Esophagus (tissue), 2 donors: ENCODE measurements around the gene ARPC5. TPM values are rescaled to one million over a fixed set of nuclear protein-coding genes. Genes with fewer than 3 reads are reported as not detected.

ENCODE experiments used
- H3K27ac ChIP-seq, 2 donors: one replicate each; pipeline ENCODE4 v1.5.1; 2013; ENCODE audit warnings: low read depth in 2 of 2, mild to moderate bottlenecking in 2 of 2, inconsistent platforms in 1 of 2, low read length in 1 of 2, moderate library complexity in 1 of 2
- H3K27me3 ChIP-seq, 2 donors: one replicate each; pipeline ENCODE4 v1.6.1; 2013; ENCODE audit warnings: low read length in 2 of 2, control low read depth in 1 of 2, mild to moderate bottlenecking in 1 of 2; ENCODE audit not compliant: insufficient read depth in 2 of 2, control insufficient read depth in 1 of 2
- H3K36me3 ChIP-seq, 2 donors: one replicate each; pipeline ENCODE4 v1.6.1; 2013; ENCODE audit warnings: low read length in 1 of 2; ENCODE audit not compliant: control insufficient read depth in 2 of 2, insufficient read depth in 2 of 2
- H3K4me1 ChIP-seq, 2 donors: one replicate each; pipeline ENCODE4 v1.6.1; 2013; ENCODE audit warnings: low read length in 1 of 2; ENCODE audit not compliant: control insufficient read depth in 2 of 2, insufficient read depth in 2 of 2
- H3K4me3 ChIP-seq, 2 donors: one replicate each; pipeline ENCODE4 v1.5.1; 2013; ENCODE audit warnings: low read length in 2 of 2, mild to moderate bottlenecking in 2 of 2, low read depth in 1 of 2, moderate library complexity in 1 of 2
- H3K9me3 ChIP-seq, 2 donors: one replicate each; pipeline ENCODE4 v1.6.1; 2013; ENCODE audit warnings: mild to moderate bottlenecking in 2 of 2, low read depth in 1 of 2, low read length in 1 of 2, moderate library complexity in 1 of 2; ENCODE audit not compliant: control insufficient read depth in 2 of 2, insufficient read depth in 1 of 2
- WGBS, 2 donors: extraction: QIAGEN DNeasy Blood & Tissue Kit; methylation state at CpG; one replicate each; pipeline ENCODE4 v1.1.7; 2013; 5-methylcytosine and 5-hydroxymethylcytosine counted together
- polyA plus RNA-seq, 2 donors: library from polyadenylated mRNA; stranded (reverse); fragments of 200-250 nt; gene quantifications; one replicate each; pipeline ENCODE4 v1.2.3, GENCODE V29; 2013
- donor health status: healthy with polysubstance abuse.
- donor health status: Bipolar disorder and iron deficiency.

The ARPC5 gene
- polyA plus RNA-seq, 2 donors: 77.7 to 90.3 TPM

DNA sequence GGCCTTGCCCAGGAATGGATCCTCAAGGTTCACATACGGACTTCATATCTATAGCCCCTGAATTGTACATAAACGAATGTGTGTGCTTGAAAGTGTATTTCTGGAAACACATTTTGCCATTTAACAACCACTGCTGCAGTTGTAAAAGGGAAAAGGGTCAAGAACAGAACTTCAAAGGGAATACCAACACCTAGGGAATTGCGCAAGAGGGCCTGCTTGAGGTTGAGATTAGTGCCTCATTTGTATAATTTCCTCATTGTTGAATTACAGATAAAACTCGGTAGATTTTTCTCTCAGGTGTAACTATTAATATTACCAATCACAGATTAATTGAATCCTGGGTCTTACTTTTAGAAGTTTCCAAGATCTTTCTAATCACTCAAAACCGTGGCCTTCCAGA, 51.4 kb downstream of the ARPC5 start:
- Histone ChIP-seq H3K27me3 (no peaks in the 10 kb centered on the region), H3K27ac (no peak overlapping the region), H3K9me3 (no peaks in the 10 kb centered on the region), H3K36me3 (no peaks in the 10 kb centered on the region), H3K4me1 (peaks cover 3 to 4% of the 10 kb centered on the region in 2 donors), H3K4me3 (no peak overlapping the region)
- 68 to 70% methylated on average over 5 of the region's 5 CpGs for WGBS, 2 donors

DNA sequence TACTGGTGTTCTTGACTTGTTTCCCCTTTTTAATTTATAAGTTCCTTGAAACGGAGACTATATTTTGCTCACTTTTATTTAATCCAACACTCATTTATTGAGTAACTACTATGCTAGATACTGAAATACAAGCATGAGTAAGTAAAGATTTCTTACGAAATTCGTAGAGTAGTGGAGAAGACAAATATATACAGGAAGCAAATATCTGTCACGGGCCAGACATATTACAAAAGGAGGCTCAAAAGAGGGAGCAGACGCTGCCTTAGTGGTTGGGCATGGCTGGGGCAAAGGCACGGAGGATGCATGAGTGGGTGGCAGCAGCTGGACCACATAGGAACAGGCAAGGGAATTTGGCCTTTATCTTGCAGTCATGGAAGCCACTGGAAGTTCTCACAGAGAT, 52.1 kb downstream of the ARPC5 start:
- no peak overlapping the region for H3K4me3 ChIP-seq
- no peaks in the 10 kb centered on the region for H3K36me3 ChIP-seq
- H3K9me3 ChIP-seq: no peaks in the 10 kb centered on the region
- H3K27me3 ChIP-seq: no peaks in the 10 kb centered on the region
- no peak overlapping the region for H3K27ac ChIP-seq
- WGBS, 2 donors: 78 to 81% methylated on average over 6 of the region's 6 CpGs
- no peaks in the 10 kb centered on the region for H3K4me1 ChIP-seq

DNA sequence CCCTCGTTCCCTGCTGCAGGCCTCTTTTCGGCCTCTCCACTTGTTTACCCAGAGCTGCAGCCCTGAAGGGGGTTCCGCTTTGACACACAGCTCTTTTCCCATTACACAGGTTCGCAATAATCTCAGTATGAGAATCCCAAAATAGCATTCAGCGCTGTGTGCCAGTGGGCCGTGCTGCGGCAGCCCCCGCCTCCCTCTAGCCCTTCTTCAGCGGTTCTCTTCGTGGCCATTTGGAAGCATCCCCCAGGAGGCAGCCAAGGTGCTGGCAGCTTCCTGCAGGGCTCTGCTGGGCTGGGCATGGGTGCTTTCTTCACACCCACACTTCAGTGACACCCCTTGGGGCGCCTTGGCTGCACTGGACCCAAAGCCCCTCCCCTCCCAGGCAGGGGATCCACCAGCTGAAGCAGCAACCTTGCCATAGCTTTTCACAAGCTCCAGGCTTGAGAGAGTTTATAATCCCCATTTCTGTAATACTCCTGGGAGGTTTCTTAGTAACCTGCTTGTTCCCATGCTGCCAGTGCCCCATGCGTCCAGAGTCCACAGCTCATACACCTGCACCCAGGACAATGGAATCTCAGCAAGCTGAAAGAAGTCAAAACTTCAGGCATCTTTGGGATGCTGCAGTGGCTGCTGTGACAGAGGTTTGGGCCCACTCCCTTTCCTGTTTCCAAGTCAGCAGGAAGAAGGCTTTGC, 53.4 kb downstream of the ARPC5 start:
- Histone ChIP-seq H3K4me1 (no peaks in the 10 kb centered on the region), H3K9me3 (no peaks in the 10 kb centered on the region), H3K36me3 (no peaks in the 10 kb centered on the region), H3K27ac (no peak overlapping the region), H3K27me3 (no peaks in the 10 kb centered on the region), H3K4me3 (no peak overlapping the region)
- WGBS, 2 donors: 81 to 87% methylated on average over 12 of the region's 12 CpGs

DNA sequence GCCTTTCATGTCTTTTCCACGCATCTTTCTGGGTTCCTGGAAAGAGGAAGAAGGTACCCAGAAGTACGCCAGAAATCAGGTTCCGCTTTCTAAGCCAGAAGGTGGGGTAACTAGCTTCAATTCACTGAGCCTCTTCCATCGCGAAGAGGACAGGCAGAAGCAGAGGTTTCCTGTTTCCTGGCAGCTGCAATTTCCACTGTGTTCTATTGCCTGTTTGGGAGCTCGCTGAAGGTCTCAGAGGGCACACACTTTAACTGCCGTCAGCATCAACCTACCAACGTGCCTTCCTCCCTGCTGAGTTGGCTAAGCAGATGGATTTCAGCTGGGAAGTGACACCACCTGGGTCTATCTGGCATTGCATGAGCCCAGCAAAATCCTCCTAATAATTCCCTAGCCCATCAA, 55.3 kb downstream of the ARPC5 start:
- H3K4me3 ChIP-seq: no peak overlapping the region
- H3K36me3 ChIP-seq: no peaks in the 10 kb centered on the region
- H3K4me1 ChIP-seq: peaks cover 0 to 2% of the 10 kb centered on the region in 2 donors
- H3K27me3 ChIP-seq: no peaks in the 10 kb centered on the region
- H3K27ac ChIP-seq: no peak overlapping the region
- WGBS, 2 donors: 48 to 59% methylated on average over 8 of the region's 8 CpGs
- no peaks in the 10 kb centered on the region for H3K9me3 ChIP-seq

DNA sequence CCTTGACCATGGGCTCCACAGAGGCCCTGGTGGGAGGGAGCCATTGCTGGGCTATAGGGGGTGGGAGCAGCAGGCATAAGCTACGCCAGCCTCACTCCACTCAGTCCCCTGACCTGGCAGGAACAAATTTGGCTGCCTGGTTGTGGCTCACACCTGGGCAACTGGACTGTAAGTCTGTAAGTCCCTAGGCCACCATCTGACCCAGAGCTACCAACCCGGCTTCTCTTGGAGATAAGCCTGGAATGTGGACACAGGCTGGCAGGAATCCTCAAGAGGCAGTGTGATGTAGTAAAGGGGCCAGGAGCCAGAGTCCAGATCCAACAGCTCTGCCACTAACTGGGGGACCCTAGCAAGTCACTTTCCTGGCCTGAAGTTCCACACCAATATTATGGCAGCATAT, 56.7 kb downstream of the ARPC5 start:
- Histone ChIP-seq H3K27me3 (no peaks in the 10 kb centered on the region), H3K4me1 (peaks cover 0 to 2% of the 10 kb centered on the region in 2 donors), H3K27ac (no peak overlapping the region), H3K36me3 (no peaks in the 10 kb centered on the region), H3K9me3 (no peaks in the 10 kb centered on the region), H3K4me3 (no peak overlapping the region)
- WGBS, 2 donors: 76 to 91% methylated on average over 2 of the region's 2 CpGs

DNA sequence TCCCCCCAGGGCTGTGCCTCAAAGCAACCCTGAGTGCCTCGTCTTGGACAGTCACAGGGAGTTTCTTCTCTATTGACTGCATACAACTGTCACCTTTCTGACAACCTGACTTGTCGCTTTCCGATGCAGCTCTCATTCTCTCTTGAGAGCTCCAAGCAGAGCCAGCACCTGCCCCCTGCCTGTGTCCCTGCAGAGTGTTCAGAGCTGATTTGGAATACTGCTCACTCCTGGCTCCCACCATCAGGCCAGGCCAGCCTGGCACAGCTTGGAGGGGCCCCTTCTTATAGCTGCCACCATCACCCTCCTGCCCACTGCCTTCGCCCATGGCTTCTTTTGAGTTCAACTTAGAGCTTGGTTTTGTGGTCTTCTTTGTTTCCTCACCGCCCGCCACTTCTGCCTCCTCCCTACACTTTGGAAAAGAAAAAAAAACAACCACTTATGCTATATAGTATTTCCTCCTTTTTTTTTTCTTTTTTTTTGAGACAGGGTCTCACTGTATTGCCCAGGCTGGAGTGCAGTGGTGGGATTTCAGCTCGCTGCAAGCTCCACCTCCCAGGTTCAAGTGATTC, 57.6 kb downstream of the ARPC5 start:
- Histone ChIP-seq H3K36me3 (peaks cover 0 to 2% of the 10 kb centered on the region in 2 donors), H3K27me3 (no peaks in the 10 kb centered on the region), H3K9me3 (no peaks in the 10 kb centered on the region), H3K4me3 (no peak overlapping the region), H3K27ac (no peak overlapping the region), H3K4me1 (peaks cover 0 to 2% of the 10 kb centered on the region in 2 donors)
- 78 to 89% methylated on average over 7 of the region's 7 CpGs for WGBS, 2 donors

DNA sequence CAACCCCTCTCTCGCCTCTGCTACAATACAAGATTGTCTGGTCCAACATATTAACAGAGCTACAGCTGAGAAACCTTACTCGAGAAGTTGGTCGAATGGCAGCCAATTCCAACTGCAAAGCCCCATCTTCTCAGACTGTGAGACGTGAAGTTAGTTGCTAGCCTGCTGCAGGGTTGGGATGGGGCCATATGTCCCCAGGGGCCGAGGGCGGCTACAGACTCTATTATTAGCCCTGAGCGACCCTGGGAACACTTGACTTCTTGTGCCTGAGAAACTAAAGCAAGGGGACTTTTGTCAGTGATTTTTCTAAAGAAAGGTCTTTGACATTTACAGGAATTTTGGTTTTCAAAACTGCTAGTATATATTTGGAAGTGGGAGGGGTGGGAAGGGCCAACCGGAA, 59.0 kb downstream of the ARPC5 start:
- 74 to 75% methylated on average over 8 of the region's 8 CpGs for WGBS, 2 donors
- H3K4me3 ChIP-seq: no peak overlapping the region
- no peaks in the 10 kb centered on the region for H3K27me3 ChIP-seq
- H3K4me1 ChIP-seq: peaks cover 0 to 2% of the 10 kb centered on the region in 2 donors
- no peaks in the 10 kb centered on the region for H3K9me3 ChIP-seq
- no peak overlapping the region for H3K27ac ChIP-seq
- H3K36me3 ChIP-seq: peaks cover 0 to 2% of the 10 kb centered on the region in 2 donors

DNA sequence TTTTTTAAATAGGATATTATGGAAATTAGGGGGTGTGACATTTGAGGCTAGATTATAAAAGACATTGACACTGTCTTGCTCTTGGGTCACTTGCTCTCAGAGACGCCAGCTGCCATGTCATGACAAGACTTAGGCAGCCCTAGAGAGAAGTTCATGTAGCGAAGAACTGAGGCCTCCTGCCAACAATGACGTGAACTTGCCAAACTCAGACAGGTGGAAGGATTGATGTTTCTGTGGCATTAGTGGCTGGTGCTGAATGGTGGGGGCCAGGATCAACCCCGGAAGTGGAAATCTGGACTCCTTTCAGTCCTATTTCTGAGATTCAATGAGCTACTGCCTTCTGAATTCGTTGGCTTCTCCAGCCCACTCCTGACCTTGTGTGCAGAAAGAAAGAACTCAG, 60.0 kb downstream of the ARPC5 start:
- Histone ChIP-seq H3K27me3 (no peaks in the 10 kb centered on the region), H3K4me3 (no peak overlapping the region), H3K9me3 (no peaks in the 10 kb centered on the region), H3K4me1 (peaks cover 0 to 2% of the 10 kb centered on the region in 2 donors), H3K36me3 (peaks cover 0 to 2% of the 10 kb centered on the region in 2 donors), H3K27ac (no peak overlapping the region)
- 52 to 63% methylated on average over 5 of the region's 5 CpGs for WGBS, 2 donors

DNA sequence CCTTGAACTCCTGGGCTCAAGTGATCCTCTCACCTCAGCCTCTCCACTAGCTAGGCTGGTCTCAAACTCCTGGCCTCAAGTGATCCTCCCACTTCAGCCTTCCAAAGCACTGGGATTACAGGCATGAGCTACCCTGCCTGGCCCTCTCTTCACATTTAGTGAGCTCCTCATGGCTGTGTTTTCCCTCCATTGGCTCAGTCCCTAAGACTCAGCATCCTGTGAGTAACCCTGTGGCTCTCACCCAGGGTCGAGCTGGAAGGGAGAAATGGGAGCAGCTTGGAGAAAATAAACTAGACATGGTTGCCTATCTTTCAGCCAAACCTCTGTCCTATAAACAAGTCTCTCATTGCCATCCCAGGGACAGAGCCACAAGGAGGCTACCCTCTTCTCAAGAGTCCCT, 62.9 kb downstream of the ARPC5 start:
- H3K27ac ChIP-seq: no peak overlapping the region
- H3K9me3 ChIP-seq: no peaks in the 10 kb centered on the region
- peaks cover 0 to 2% of the 10 kb centered on the region in 2 donors for H3K36me3 ChIP-seq
- no peak overlapping the region for H3K4me3 ChIP-seq
- H3K4me1 ChIP-seq: peaks cover 0 to 4% of the 10 kb centered on the region in 2 donors
- 68 to 83% methylated on average over 1 of the region's 1 CpG for WGBS, 2 donors
- no peaks in the 10 kb centered on the region for H3K27me3 ChIP-seq
